Left hindlimb (tissue), 1 donor: ENCODE data around the gene ETFDH.

Experiments
- DNase-seq: peaks from one replicate; pipeline ENCODE4 v3.0.0-alpha.2; 2018

The ETFDH gene

GRCh38 chr4:158756588-158756987, 84.5 kb downstream of the ETFDH start:
- DNase-seq = no peak

GRCh38 chr4:158758142-158758541, 86.0 kb downstream of the ETFDH start:
- DNase-seq = no peak

GRCh38 chr4:158758703-158759102, 86.6 kb downstream of the ETFDH start:
- DNase-seq = no peak
